Activated CD8-positive, alpha-beta memory T cell treated with anti-CD3 and anti-CD28 coated beads, Interleukin-2, amount 50 U/mL, for 24 hours (primary cell): Measurements from ENCODE around the gene SBK2.
"Not testable (repeated sequence)": the region's sequence is repeated elsewhere in the genome, so short reads cannot be mapped to it uniquely, and the experiment has no call there.

Source experiments
- DNase-seq: peaks from one replicate; pipeline ENCODE4 v3.0.0-alpha.2; 2020; ENCODE audit errors: extremely low read depth

SBK2 gene

DNA sequence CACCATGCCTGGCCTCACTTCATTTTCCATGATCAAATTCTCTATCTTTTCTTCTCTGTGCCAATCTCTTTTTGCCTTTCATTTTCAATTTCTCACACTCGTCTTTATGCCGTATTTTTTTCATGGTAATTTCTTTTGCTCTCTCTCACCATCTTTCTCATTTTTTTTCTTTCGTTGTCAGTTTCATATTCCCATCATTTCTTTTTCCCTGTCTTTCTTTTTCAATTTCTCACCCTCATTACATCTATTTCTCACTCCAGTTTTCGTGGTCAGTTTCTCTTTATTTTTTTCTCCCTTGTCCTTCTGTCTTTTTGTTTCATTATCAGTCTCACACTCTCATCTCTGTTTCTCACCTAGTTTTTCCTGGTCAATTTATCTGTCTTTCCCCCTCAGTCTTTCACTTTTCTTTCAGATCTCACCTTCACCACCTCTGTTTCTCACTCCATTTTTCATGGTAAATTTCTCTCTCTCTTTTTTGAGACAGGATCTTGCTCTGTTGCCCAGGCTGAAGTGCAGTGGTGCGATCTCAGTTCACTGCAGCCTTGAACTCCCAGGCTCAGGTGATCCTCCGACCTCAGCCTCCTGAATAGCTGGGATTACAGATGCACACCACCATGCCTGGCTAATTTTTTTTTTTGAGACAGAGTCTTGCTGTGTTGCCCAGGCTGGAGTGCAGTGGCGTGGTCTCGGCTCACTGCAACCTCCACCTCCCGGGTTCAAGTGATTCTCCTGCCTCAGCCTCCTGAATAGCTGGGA, 34.6 kb downstream of the SBK2 start:
- no peak for DNase-seq

DNA sequence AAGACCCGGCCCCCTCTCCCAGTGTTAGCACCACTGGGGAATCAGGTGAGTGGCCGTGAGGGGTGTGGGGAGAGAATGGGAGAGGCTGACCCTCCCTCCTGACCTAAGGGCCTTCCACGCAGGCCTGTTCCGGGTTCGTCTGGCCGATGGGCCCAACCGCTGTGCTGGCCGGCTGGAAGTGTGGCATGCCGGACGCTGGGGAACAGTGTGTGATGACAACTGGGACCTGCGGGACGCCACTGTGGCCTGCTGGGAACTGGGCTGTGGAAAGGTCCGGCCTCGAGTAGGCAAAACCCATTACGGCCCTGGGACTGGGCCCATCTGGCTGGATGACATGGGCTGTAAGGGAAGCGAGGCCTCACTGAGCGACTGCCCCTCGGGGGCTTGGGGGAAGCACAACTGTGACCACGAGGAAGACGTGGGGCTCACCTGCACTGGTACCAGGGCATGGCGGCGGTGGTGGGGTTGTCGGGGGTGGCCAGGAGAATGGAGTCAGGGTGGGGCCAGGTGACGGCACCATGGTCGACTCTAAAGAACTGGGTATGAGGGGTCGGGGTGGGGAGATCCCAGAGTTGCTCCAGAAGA, 36.5 kb downstream of the SBK2 start:
- no peak for DNase-seq

DNA sequence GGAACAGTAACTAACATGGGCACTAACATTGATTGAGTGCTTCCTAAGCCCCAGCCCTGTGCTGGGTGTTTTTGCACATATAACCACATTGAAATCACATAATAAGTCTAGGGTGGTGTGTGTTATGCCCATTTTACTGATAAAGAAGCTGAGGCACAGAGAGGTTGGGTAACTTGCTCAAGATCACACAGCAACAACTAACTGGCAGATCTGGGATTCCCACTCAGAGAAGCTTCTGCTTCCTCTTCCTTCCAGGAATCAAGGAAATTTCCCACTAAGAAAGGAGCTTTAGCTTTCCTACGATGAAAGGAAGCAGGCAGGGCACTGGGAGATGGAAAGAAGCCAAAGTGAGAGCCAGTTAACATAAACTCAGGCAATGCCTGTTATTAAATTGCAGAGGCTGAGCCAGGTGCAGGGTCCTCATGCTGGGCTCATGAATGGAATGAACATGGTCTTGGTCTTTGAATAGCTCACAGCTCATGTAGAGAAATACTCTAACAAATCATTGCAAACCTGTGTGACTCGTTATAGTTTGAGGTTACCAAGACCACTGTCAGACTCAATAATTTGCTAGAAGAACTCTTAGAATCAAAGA, 38.6 kb downstream of the SBK2 start:
- no peak for DNase-seq

DNA sequence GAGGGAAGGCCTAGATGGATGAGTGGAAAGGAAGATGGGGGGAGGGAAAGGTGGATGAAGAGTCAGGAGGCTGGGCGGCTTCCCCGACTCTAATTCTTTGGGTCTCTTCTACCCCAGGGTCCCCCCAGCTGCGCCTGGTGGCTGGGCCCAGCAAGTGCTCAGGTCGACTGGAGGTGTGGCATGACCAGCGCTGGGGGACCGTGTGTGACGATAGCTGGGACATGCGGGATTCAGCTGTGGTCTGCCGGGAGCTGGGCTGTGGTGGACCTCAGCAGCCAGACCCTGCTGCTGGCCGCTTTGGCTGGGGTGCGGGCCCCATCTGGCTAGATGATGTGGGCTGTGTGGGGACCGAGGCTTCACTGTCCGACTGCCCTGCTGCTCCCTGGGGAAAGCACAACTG, 39.2 kb downstream of the SBK2 start:
- DNase-seq = no peak

DNA sequence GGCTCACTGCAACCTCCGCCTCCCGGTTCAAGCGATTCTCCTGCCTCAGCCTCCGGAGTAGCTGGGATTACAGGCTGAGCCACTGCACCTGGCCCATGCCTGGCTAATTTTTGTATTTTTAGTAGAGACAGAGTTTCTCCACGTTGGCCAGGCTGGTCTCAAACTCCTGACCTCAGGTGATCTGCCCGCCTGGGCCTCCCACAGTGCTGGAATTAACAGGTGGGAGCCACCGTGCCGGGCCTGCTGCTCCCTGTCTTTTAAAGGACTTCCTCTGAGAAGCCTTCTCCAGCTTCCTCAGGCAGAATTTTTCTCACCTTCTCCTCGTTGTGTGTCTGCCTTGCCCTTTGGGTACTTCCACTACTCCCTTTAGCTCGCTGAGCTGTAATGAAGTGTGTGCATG, 40.1 kb downstream of the SBK2 start:
- DNase-seq = not testable (repeated sequence)

DNA sequence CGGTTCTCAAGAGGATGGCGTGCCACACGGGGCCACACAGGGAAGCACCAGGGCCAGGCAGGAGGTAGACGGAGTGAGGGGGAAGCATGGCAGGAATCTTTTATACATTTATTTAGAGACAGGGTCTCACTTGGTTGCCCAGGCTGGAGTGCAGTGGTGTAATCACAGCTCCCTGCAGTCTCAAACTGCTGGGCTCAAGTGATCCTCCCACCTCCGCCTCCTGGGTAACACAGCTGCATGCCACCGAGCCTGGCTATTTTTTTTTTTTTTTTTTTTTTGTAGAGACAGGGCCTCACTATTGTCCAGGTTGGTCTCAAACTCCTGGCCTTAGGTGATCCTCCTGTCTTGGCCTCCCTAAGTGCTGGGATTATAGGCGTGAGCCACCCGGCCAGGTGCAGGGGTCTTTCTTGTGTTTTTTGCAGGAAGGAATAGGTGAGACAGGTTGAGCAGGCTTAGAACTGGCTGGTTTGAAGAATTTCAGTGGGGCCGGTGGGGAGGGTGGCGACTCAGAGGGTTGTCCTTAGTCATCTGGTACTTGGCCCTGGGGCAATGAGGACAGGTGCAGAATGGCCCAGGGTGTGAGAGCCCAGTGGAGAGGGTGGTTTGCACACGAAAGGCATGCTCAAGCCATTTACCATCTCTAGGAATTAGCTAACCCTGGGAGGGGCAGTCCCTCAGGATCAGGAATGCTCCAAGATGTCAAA, 41.1 kb downstream of the SBK2 start:
- DNase-seq = no peak

DNA sequence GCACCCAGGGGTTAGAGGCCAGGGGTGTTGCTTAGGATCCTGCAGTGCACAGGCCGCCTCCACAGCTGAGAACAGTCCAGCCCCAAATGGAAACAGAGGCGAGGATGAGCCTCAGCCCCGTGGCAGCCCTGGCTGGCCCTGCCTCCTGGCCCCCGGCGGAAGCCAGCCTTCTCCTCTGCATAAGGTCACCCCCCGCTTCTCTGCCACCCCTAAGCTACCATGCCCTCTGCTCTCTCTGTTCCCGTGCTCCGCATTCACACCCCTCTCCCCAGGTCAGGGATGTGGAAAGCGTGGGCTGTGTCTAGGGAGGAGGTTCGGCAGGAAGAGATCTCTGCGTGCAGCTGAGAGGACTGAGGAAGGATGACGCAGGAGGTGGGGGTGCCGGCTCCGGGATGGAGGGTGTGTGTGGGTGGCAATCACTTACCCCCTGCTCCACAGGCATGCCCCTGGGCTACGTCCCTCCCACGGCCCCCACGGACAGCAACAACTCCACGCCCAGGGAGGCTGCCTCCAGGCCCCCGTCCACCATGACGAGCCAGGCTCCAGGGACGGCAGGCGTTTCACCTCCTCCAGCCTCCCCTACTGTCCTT, 42.7 kb downstream of the SBK2 start:
- no peak for DNase-seq

DNA sequence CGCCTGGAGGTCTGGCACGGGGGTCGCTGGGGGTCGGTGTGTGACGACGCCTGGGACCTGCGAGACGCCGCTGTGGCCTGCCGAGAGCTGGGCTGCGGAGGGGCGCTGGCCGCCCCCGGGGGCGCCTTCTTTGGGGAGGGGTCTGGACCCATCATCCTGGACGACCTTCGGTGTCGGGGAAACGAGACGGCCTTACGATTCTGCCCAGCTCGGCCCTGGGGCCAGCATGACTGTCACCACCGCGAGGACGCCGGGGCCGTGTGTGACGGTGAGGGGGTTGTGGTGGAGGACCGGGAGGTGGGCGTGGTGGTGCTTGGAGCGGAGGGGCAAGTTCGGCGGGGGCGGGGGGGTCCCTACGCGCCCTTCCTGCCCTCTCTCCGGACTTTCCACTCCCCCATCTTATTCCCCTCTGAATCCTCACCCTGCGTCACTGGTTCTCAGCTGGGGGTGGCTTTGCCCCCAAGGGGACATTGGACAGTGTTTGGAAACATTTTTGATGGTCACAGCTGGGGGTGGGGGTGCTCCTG, 43.2 kb downstream of the SBK2 start:
- DNase-seq = no peak

DNA sequence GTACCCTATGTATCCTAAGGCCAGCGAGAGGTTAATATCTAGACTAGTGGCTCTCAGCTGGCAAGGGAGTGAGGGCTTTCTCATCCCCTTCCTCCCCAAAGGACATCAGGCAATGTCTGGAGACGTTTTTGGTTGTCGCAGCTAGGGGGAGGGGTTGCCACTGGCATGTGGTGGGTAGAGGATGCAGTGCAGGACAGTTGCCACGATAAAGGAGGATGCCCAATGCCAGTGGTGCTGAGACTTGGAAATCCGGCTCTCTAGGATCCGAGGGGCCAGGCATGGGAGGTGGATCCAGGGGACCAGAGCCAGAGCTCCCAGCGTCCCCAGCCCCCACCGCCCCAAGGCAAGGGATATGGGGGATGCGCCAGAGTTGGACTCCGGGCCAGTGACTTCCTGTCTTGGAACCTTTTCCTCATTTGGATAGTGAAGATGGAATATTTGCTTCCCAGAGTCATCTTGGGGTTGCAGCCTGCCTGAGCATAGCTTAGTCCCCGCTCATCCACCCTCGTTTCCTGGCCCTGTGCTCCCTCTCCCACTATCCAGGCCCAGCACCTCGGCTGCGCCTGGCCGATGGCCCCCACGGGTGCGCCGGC, 43.8 kb downstream of the SBK2 start:
- no peak for DNase-seq

DNA sequence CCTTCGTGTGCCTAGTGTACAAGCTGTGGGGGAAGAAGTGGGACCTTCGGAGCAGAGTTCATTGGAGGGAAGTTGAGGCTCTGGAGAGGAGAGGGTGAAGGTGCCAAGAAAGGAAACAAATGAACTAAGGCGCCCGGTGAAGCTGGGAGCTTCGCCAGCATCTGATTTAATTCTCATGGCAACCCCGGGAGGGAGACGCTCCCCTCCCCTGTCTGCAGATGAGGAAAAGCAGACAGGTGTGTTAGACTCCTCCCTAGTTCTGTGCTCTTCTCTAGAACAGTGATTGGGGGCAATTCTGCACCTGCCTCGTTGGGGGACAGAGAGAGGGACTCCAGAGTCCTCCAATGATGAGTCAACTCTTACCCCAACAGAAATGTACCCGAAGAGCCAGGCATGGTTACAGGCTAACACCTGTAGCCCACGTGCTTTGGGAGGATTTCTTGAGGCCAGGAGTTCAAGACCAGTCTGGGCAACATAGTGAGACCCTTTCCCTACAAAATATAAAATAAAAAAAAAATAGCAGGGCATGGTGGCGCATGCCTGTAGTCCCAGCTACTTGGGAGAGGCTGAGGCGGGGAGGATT, 44.5 kb downstream of the SBK2 start:
- no peak for DNase-seq

DNA sequence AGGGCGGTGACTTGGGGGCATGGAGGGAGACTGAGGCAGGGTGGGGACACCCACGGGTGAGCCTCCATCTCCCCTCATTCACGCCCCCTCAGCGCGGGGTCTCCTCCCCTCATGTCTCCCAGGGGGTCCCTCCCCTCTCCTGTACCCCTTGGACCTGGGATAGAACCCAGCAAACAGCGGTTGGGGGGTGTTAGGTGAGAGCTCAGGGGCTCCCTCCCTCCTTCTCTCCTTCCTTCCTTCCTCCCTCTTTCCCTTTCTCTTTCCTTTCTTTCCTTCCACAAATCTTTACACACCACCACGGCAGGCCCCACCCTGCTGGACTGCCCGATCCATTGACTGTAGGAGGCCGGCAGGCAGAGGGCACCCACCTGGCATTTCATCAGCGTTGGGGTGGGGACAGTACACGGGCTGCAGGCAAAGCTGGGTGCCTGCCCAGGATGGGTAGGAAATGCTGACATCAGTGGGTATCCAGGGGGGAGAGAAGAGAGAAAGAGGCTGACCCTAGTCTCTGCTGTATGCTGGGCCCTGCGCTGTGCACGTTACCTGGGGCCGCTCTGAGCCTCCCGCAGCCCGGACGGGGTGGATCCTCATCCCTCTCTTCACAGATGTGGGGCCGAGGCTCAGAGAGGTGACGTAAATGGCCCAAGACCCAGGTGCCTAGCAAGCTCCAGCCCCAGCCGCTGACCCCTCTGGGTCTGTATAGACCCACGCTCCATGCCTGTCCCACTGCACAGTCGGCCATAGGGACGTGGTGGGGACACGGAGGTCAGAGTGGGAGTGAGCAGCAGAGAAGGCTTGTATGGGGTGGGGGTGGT, 45.2 kb downstream of the SBK2 start:
- DNase-seq = no peak

DNA sequence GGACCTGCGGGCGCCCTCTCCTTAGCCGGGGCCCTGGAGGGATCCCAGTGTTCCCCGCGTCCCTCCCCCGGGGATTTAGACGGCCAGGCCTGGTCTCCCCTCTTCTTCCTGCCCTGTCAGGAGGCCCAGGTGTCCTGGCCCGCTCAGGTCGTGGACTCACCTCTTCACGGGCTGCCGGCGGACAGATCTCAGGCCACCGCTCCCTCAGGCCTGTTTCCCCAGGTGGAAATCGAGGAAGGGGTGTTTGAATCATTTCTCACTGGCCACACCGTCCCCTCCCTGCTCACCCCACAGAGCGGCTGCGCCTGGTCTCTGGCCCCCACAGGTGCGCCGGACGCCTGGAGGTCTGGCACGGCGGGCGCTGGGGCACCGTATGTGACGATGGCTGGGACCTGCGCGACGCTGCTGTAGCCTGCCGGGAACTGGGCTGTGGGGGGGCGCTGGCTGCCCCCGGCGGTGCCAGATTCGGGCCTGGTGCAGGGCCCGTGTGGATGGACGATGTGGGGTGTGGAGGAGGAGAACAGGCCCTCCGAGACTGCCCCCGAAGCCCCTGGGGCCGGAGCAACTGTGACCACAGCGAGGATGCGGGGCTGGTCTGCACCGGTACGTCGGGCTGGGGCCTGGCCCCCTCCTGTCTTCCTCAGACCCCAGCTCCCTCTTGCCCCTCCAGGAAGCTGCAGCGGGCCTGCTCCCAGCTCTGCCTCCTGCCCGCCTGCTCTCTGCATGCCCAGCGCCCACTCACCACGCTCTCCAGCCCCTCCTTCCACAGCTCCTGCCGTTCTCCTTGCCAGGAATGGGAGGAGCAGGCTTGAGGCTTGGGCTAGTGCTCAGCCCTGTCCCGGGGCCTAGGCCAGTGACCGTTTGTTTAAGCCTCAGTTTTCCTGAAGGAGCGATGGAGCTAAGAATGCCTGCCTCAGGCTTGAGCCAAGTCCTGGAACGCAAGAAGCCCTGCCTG, 46.2 kb downstream of the SBK2 start:
- no peak for DNase-seq

DNA sequence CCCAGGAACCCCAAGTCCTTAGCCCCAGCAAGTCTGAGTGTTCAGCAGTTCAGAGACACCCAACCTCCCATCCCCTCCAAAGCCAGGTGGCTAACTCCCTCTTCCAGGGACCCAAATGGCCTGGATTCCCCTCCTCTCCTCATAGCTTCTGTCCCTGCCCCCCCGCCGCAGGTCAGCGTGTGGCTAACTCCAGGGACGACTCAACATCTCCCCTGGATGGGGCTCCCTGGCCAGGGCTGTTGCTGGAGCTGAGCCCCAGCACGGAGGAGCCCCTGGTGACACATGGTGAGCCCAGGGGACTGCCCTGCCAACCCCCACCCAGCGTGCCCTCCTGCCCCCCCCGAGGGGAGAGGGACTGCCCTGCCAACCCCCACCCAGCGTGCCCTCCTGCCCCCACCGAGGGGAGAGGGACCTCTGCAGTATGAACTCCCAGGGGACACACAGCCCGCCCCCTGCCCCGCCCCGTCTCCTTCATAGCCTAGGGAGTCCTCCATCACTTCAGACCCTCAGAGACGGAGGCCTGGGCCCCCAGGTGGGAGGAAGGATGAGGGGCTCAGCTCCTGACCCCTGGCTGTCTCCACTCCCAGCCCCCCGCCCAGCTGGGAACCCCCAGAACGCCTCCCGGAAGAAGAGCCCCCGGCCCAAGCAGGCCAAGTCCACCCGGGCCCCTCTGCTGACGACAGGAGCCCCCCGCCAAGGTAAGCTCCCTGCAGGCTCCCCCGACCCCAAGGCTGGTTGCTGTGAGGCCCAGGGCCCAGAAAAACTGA, 47.0 kb downstream of the SBK2 start:
- no peak for DNase-seq

DNA sequence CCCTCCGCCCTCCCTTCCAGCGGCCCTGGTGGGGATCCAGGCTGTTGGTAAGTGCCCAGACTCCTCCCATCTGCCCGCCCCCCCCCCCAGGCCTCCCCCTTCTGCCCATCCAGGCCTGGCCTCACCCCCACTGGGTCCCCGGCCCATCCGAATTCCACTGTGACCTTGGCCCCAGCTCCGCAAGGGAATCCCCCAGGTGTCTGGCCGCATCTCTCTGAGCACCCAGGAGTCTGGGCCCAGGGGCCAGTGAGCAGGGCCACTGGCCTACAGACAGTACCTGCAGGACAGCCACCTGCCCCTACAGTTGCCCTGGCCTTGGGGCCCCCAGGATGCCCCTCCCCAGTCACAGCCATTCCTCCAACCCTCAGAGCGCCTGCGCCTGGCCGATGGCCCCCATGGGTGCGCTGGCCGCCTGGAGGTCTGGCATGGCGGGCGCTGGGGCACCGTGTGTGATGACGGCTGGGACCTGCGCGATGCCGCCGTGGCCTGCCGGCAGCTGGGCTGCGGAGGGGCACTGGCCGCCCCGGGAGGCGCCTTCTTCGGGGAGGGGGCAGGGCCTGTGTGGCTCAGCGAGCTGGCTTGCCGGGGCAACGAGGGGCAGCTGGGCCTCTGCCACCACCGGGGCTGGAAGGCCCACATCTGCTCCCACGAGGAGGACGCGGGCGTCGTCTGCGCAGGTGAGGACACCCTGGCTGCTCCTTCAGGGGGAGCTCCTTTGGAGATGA, 47.8 kb downstream of the SBK2 start:
- no peak for DNase-seq

DNA sequence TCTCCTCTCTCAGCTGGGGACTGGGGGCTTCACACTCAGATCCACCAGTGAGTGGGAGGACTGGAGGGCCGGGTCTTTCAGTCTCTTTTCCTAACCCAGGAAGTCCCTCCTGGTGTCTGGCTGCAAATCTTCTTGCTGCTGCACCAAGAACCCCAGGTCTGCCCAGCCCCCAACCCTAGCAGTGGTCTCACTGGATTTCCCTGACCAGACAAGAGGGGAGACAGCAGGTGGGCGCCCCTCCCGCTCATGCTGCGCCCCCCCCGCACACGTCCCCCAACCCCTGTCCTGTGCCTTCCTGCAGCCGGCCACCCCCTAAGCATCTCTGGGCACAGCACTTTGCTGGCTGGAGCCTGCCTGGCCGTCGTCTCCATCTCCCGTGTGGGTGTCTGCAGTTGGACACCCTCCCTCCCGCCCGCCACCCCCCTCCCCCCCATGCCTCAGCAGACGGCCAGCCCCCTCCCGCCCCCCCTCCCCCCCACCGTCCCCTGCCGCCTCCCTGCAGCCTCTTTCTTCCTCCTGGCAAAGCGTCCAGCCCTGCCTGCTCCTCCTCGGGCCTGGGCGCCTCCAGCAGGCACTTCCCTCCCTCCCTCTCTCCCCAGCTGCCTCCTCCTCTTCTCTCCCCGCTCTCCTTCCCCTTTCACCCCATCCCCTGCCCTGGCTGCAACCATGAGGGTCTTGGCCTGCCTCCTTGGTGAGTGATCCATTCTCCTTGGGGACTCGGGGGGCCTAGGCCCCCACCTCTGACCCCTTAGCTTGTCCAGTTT, 48.8 kb downstream of the SBK2 start, which contains the start of gene SSC5D:
SSC5D (plus strand) TSS at position 513 of the 764 bp plus-strand sequence; CDS start at position 667, 154 bp downstream.
- DNase-seq = no peak

DNA sequence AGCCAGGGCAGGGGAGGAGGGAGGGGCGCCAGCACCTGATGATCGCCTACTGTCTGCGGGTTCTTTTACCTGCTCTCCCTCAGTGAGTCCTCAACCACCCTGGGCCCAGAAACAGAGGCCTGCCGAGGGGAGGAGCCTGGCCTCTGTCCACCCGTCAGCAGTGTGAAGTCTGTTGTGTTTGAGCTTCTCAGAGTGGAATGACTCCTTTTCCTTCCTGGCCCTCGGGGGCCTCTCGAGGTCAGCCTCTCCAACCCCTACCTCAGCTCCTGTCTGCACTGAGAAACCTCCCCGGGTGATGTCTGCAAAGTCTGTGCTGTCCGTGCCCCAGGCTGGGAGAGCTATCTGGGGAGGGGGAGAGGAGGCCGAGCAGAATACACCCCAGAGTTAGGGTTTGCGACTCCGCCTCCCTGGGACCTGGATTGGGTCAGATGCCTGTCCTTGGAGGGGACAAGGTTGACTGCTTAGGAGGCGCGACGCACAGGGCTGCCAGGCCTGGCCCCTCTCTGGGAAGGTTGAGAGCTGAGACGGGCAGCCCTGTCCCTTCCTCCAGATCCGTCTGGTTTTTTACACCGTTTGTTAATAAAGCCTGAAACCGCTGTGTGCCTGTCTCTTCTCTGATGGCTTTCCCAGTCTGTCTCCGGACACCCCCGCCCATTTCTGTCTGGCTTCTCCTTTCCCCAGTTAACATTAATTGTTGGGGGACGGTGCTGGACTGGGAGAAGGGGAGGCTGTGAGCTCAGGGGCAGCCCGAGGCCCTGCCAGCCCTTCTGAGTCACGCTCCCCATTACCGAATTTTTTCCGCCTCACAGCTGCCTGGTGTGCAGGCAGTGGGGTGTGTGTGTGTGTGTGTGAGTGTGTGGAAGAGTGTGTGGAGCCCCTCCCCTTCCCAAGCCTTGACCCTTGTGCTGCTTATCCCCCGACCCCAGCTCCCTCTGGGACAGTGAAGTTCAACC, 49.7 kb downstream of the SBK2 start:
- DNase-seq = no peak
